ENCODE measurements around the gene PRDM15.

PRDM15 gene

GRCh38 chr21:41850085-41850484, 29.1 kb downstream of the PRDM15 start:
- DNase-seq (ENCODE audit: low spot score), result no peak
- in situ Hi-C loops (cut with MboI; ENCODE audit: low sequenced_read_pairs, unreplicated experiment), result no loop called here
- TF ChIP-seq CTCF (IDR thresholded peaks at IDR 0.05; ENCODE audit: borderline replicate concordance, control extremely low read depth, extremely low read depth, insufficient read depth, missing control alignments), result no peak

- DNase-seq (ENCODE audit: low spot score), result no peak
- in situ Hi-C loops (cut with MboI; ENCODE audit: low sequenced_read_pairs, unreplicated experiment), result no loop called here
- no peak for TF ChIP-seq CTCF (IDR thresholded peaks at IDR 0.05; ENCODE audit: borderline replicate concordance, control extremely low read depth, extremely low read depth, insufficient read depth, missing control alignments)
Measured at GRCh38 chr21:41848958-41849580, 30.1 kb downstream of the PRDM15 start.

GRCh38 chr21:41848533-41848932, 30.6 kb downstream of the PRDM15 start:
- in situ Hi-C loops (cut with MboI; ENCODE audit: low sequenced_read_pairs, unreplicated experiment), result no loop called here
- no peak for DNase-seq (ENCODE audit: low spot score)
- no peak for TF ChIP-seq CTCF (IDR thresholded peaks at IDR 0.05; ENCODE audit: borderline replicate concordance, control extremely low read depth, extremely low read depth, insufficient read depth, missing control alignments)

GRCh38 chr21:41847066-41847804, 31.9 kb downstream of the PRDM15 start:
- TF ChIP-seq CTCF (IDR thresholded peaks at IDR 0.05; ENCODE audit: borderline replicate concordance, control extremely low read depth, extremely low read depth, insufficient read depth, missing control alignments), result no peak
- in situ Hi-C loops (cut with MboI; ENCODE audit: low sequenced_read_pairs, unreplicated experiment), result no loop called here
- DNase-seq (ENCODE audit: low spot score), result no peak

GRCh38 chr21:41846536-41846935, 32.6 kb downstream of the PRDM15 start:
- no peak for DNase-seq (ENCODE audit: low spot score)
- TF ChIP-seq CTCF (IDR thresholded peaks at IDR 0.05; ENCODE audit: borderline replicate concordance, control extremely low read depth, extremely low read depth, insufficient read depth, missing control alignments), result no peak
- in situ Hi-C loops (cut with MboI; ENCODE audit: low sequenced_read_pairs, unreplicated experiment), result no loop called here

- in situ Hi-C loops (cut with MboI; ENCODE audit: low sequenced_read_pairs, unreplicated experiment), result no loop called here
- DNase-seq (ENCODE audit: low spot score), result no peak
- TF ChIP-seq CTCF (IDR thresholded peaks at IDR 0.05; ENCODE audit: borderline replicate concordance, control extremely low read depth, extremely low read depth, insufficient read depth, missing control alignments), result no peak
Measured at GRCh38 chr21:41846033-41846317, 33.2 kb downstream of the PRDM15 start.

All from GM13976 (cell line).